Renal cortical epithelial cell (primary cell): Measurements from ENCODE around the gene ANKRA2. TPM values are rescaled to one million over a fixed set of nuclear protein-coding genes. Genes with fewer than 3 reads are reported as not detected.

Experiments
- DNase-seq: peaks from one replicate; pipeline ENCODE4 v3.0.0-alpha.2; 2011; ENCODE audit warnings: low read depth
- total RNA-seq: library from RNA; depleted of rRNA; stranded (reverse); fragments of >200 nt; gene quantifications from 2 replicates; pipeline ENCODE4 v1.2.3, GENCODE V29; 2014

Gene ANKRA2
- total RNA-seq = 19.0 and 21.0 TPM in 2 replicates

GRCh38 chr5:73565139-73565968 lies at the start of gene ANKRA2, which contains the start of gene UTP15:
Gene ANKRA2, minus strand, starts transcription at chr5:73565639. Its CDS starts 2,758 bp downstream, at chr5:73562881.
Gene UTP15, plus strand, starts transcription at chr5:73565743. Its CDS starts 1,602 bp downstream, at chr5:73567345.
- peak; percentile 91 for DNase-seq

GRCh38 chr5:73615085-73615484 lies 49.6 kb upstream of the ANKRA2 start:
- DNase-seq = no peak

- DNase-seq = no peak
These were observed 47.4 kb upstream of the ANKRA2 start for GRCh38 chr5:73612799-73613198.

GRCh38 chr5:73607228-73607627 lies 41.8 kb upstream of the ANKRA2 start:
- no peak for DNase-seq

- no peak for DNase-seq
These were observed 40.8 kb upstream of the ANKRA2 start for GRCh38 chr5:73606206-73606753.

- no peak for DNase-seq
These were observed 40.0 kb upstream of the ANKRA2 start for GRCh38 chr5:73605223-73606087.

GRCh38 chr5:73603998-73604397 lies 38.6 kb upstream of the ANKRA2 start:
- DNase-seq = no peak

GRCh38 chr5:73599380-73599779 lies 33.9 kb upstream of the ANKRA2 start:
- no peak for DNase-seq

- DNase-seq = peak; percentile 40
These were observed 31.4 kb upstream of the ANKRA2 start for GRCh38 chr5:73596705-73597328.

GRCh38 chr5:73592551-73592950 lies 27.1 kb upstream of the ANKRA2 start:
- peak; percentile 13 for DNase-seq

- DNase-seq = peak; percentile 60
These were observed 26.5 kb upstream of the ANKRA2 start for GRCh38 chr5:73591698-73592501.

GRCh38 chr5:73591102-73591695 lies 25.8 kb upstream of the ANKRA2 start:
- DNase-seq = peak; percentile 84

- no peak for DNase-seq
These were observed 22.5 kb upstream of the ANKRA2 start for GRCh38 chr5:73587923-73588322.

GRCh38 chr5:73582285-73583145 lies 17.1 kb upstream of the ANKRA2 start:
- DNase-seq = no peak

GRCh38 chr5:73565969-73566547 lies 619 bp upstream of the ANKRA2 start:
- no peak for DNase-seq

GRCh38 chr5:73564675-73565074 lies 764 bp downstream of the ANKRA2 start:
- DNase-seq = peak; percentile 7

GRCh38 chr5:73564018-73564417 lies 1.4 kb downstream of the ANKRA2 start:
- DNase-seq = peak; percentile 5

- no peak for DNase-seq
These were observed 6.5 kb downstream of the ANKRA2 start for GRCh38 chr5:73558950-73559349.

- no peak for DNase-seq
These were observed 12.8 kb downstream of the ANKRA2 start for GRCh38 chr5:73552642-73553041.
